Gastrocnemius medialis (tissue), 4 donors: ENCODE measurements around the gene GPS2.

Experiments
- POLR2A ChIP-seq, 2 donors: fragments of 450-650 bp; IDR thresholded peaks; one replicate each; pipeline ENCODE4 v1.6.1; 2017; ENCODE audit warnings: antibody characterized with exemption in 2 of 2, mild to moderate bottlenecking in 2 of 2, moderate library complexity in 2 of 2
- TF ChIP-seq, protein P1 (sequence below), 5 experiments: fragments of 450-650 bp in 3 of 5; fragments of 200-600 bp in 2 of 5; sonication (generic) in 2 of 5; IDR thresholded peaks in 4 of 5; conservative IDR thresholded peaks in 1 of 5; 1 replicate in 4 of 5; 2 replicates in 1 of 5; pipeline ENCODE4 v1.5.1; 2016 to 2019; ENCODE audit warnings: antibody characterized with exemption in 5 of 5, mild to moderate bottlenecking in 3 of 5, moderate library complexity in 3 of 5

DNA sequence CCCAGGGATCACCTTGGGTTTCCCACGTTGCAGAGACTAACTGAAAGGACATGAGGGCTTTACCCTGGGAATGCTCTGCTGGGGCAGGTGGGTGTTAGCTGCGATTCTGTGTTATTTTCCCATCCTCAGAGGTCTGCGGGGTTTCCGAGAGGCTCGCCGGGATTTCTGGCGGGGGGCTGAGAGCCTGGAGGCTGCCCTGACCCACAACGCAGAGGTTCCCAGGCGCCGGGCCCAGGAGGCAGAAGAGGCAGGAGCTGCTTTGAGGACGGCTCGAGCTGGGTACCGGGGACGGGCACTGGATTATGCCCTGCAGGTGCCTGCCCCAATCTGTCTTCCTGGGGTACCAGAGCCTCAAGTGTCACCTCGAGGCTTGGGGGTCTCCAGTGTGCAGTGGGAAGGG is 28.1 kb upstream of the GPS2 start:
- TF ChIP-seq, protein P1, sequence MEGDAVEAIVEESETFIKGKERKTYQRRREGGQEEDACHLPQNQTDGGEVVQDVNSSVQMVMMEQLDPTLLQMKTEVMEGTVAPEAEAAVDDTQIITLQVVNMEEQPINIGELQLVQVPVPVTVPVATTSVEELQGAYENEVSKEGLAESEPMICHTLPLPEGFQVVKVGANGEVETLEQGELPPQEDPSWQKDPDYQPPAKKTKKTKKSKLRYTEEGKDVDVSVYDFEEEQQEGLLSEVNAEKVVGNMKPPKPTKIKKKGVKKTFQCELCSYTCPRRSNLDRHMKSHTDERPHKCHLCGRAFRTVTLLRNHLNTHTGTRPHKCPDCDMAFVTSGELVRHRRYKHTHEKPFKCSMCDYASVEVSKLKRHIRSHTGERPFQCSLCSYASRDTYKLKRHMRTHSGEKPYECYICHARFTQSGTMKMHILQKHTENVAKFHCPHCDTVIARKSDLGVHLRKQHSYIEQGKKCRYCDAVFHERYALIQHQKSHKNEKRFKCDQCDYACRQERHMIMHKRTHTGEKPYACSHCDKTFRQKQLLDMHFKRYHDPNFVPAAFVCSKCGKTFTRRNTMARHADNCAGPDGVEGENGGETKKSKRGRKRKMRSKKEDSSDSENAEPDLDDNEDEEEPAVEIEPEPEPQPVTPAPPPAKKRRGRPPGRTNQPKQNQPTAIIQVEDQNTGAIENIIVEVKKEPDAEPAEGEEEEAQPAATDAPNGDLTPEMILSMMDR (IDR thresholded peaks at IDR 0.05 in 4 of 5, conservative IDR thresholded peaks at IDR 0.05 in 1 of 5): no peak
- TF ChIP-seq POLR2A (IDR thresholded peaks at IDR 0.05): no peak
